ENCODE results near the gene ESD. TPM values are rescaled to one million over a fixed set of nuclear protein-coding genes. Genes with fewer than 3 reads are reported as not detected.

ESD gene
- total RNA-seq, 6 experiments from 2014 or later = 69.8 to 90.6 (median 85.4) TPM

DNA sequence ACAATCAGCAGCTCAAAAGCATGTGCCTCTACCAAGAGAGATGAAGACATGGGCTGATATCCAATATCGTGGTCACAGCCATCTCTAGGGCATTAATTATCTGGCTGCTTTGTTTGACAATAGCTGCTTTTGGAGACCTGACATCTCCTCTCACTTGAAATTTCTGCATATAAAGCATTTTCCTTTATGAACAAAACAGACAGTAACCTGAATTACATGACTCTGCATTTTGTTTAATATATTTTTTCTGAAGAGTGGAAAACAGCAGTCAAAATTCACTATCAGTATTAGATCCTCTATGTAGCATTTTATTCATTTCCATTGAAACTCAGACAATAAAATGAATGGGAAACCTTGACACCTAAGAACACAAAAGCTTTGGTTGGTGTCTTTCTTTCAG, 42.4 kb upstream of the ESD start:
- Histone ChIP-seq H3K36me3 (no peaks in the 10 kb centered on the region), H3K4me1 (no peaks in the 10 kb centered on the region), H3K9me3 (no peaks in the 10 kb centered on the region), H3K4me3 (no peak overlapping the region), H3K27me3 (no peaks in the 10 kb centered on the region), H3K27ac (no peak overlapping the region)
- intact Hi-C loops (cut with DNase I) = no loop called here
- TF ChIP-seq, protein P1, sequence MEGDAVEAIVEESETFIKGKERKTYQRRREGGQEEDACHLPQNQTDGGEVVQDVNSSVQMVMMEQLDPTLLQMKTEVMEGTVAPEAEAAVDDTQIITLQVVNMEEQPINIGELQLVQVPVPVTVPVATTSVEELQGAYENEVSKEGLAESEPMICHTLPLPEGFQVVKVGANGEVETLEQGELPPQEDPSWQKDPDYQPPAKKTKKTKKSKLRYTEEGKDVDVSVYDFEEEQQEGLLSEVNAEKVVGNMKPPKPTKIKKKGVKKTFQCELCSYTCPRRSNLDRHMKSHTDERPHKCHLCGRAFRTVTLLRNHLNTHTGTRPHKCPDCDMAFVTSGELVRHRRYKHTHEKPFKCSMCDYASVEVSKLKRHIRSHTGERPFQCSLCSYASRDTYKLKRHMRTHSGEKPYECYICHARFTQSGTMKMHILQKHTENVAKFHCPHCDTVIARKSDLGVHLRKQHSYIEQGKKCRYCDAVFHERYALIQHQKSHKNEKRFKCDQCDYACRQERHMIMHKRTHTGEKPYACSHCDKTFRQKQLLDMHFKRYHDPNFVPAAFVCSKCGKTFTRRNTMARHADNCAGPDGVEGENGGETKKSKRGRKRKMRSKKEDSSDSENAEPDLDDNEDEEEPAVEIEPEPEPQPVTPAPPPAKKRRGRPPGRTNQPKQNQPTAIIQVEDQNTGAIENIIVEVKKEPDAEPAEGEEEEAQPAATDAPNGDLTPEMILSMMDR (IDR thresholded peaks at IDR 0.05) = no peak
- no peak for TF ChIP-seq POLR2A (IDR thresholded peaks at IDR 0.05)
- 62% methylated on average over 1 of the region's 1 CpG for WGBS (ENCODE audit: insufficient coverage, low coverage, low lambda C conversion rate, missing lambda C conversion rate)
- DNase-seq (no peak), ATAC-seq (no peak)

DNA sequence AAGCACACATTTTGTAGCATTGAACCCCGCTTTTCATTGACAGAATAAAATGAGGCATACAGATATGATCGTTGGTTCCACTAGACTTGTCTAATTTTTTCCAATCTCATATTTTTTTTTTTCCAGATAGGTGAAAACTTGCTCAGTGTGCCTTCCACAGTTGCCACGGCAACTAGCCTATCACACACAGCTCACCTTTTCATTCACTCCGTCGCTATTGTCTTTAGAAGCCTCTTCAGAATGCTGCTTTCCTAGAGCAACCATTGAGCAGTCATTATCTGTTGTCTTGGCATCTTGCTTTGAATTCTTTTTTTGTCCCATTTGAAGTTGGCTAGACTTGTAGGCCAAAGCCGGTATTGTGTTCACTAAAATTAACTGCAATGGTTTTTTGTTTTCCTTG, 37.7 kb upstream of the ESD start:
- no peak for ATAC-seq
- 87% methylated on average over 6 of the region's 6 CpGs for WGBS (ENCODE audit: insufficient coverage, low coverage, low lambda C conversion rate, missing lambda C conversion rate)
- Histone ChIP-seq H3K27me3 (no peaks in the 10 kb centered on the region), H3K4me3 (no peak overlapping the region), H3K36me3 (no peaks in the 10 kb centered on the region), H3K27ac (no peak overlapping the region), H3K4me1 (no peaks in the 10 kb centered on the region), H3K9me3 (no peaks in the 10 kb centered on the region)
- TF ChIP-seq POLR2A (IDR thresholded peaks at IDR 0.05) = no peak
- TF ChIP-seq, protein P1 (IDR thresholded peaks at IDR 0.05) = no peak
- intact Hi-C loops (cut with DNase I) = no loop called here
- DNase-seq = no peak

DNA sequence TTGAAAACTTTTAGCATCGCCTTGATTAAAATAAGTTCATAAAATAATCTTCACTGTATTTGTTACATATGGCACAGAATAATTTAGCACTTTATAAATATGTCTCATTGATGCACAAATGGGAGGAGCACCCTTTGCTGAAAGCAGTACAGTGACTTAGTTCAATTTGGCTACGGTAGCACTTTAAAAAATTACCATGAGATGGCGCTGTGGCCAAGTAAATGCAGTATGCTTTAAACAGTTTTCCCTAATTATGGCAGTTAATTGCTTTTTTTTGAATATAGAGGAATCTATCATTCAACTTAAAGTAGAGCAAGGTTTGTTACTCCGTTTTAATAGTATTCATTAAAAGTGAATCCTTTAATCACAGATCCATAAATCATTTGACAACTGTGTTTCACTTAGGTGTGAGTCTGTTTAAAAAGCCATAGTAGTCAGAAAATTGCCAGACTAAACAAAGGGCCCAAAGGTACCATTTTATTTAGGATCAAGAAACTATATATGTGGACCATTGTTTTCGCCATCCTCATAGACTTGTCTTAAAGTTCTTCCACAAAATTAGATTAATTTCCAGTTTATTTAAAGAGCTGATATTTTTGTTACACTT, 34.7 kb upstream of the ESD start:
- intact Hi-C loops (cut with DNase I) = no loop called here
- Histone ChIP-seq H3K9me3 (no peaks in the 10 kb centered on the region), H3K36me3 (no peaks in the 10 kb centered on the region), H3K4me3 (no peak overlapping the region), H3K4me1 (no peaks in the 10 kb centered on the region), H3K27me3 (no peaks in the 10 kb centered on the region), H3K27ac (no peak overlapping the region)
- TF ChIP-seq, protein P1 (IDR thresholded peaks at IDR 0.05) = peak; percentile 66 to 82 (median 72)
- no peak for TF ChIP-seq POLR2A (IDR thresholded peaks at IDR 0.05)
- DNase-seq = no peak
- ATAC-seq = peak; percentile 69 to 76 (median 73)
- 25% methylated on average over 5 of the region's 5 CpGs for WGBS (ENCODE audit: insufficient coverage, low coverage, low lambda C conversion rate, missing lambda C conversion rate)

DNA sequence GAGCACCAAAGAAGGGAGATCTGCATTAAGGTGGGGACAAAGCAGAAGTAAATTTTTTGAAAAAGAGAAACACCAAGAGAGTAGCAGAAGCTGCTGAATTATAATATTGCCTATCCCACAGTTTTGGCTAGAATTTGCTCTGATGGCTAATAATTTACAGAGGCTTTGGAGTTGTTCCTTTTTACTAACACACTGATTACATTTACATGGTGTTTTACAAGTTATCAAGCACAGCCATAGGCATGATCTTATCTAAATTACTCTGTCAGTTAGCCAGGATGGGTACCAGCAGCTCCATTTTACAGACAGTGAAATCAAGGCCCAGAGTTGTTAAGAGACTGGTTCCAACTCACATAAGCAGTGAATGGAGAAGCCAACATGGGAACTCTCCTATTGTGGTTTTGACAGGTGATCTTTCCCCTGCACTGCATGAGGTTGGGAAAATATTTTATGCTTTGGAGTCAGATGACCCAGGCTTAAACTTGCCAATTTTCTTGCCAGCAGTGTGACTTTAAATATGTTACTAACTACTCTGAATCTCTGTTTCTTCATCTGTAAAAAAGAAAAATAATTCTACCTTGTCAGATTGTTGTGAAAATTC, 33.5 kb upstream of the ESD start:
- peak; percentile 18 to 70 (median 36) for ATAC-seq
- Histone ChIP-seq H3K9me3 (no peaks in the 10 kb centered on the region), H3K27me3 (no peaks in the 10 kb centered on the region), H3K36me3 (no peaks in the 10 kb centered on the region), H3K4me3 (no peak overlapping the region), H3K4me1 (no peaks in the 10 kb centered on the region), H3K27ac (no peak overlapping the region)
- no peak for DNase-seq
- intact Hi-C loops (cut with DNase I) = no loop called here
- no peak for TF ChIP-seq POLR2A (IDR thresholded peaks at IDR 0.05)

DNA sequence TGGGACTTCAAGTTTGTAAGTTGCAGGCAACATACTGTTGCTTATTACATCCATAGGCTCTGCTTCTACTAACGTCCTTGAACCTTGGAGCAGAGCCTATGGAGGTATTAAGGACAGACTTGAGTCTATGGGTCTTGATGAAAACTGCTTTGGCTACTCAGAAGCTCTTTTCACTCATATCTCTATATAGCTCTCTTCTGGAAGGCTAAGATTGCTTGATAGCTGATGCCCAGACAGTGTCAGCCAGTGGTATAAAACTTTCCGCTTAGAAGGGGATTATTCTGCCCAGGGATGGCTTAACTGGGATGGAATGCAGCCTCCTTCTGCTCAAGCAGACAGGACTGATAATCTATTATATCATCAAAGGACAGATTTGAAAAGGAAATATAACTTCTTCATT, 25.6 kb upstream of the ESD start:
- Histone ChIP-seq H3K4me1 (no peaks in the 10 kb centered on the region), H3K36me3 (no peaks in the 10 kb centered on the region), H3K27ac (no peak overlapping the region), H3K9me3 (no peaks in the 10 kb centered on the region), H3K27me3 (no peaks in the 10 kb centered on the region), H3K4me3 (no peak overlapping the region)
- TF ChIP-seq, protein P1 (IDR thresholded peaks at IDR 0.05) = no peak
- TF ChIP-seq POLR2A (IDR thresholded peaks at IDR 0.05) = no peak
- ATAC-seq (no peak), DNase-seq (no peak)
- WGBS (ENCODE audit: insufficient coverage, low coverage, low lambda C conversion rate, missing lambda C conversion rate) = 83% methylated on average over 2 of the region's 2 CpGs
- intact Hi-C loops (cut with DNase I) = no loop called here
